Liver (tissue), 3 donors: ENCODE results near the gene NPL.

Source experiments
- HNF4G ChIP-seq: IDR thresholded peaks from 2 replicates; pipeline ENCODE4 v1.6.1; 2016; ENCODE audit warnings: antibody characterized with exemption
- YY1 ChIP-seq: IDR thresholded peaks from 2 replicates; pipeline ENCODE4 v1.6.1; 2016; ENCODE audit warnings: antibody characterized with exemption, mild to moderate bottlenecking
- TF ChIP-seq, protein P1 (sequence below): fragments of 150-350 bp; IDR thresholded peaks from 2 replicates; pipeline ENCODE4 v1.5.1; 2017; ENCODE audit warnings: improper control_type of control experiment, low read depth, low read length; ENCODE audit not compliant: missing input control
- TF ChIP-seq, protein P2 (sequence below): IDR thresholded peaks from 2 replicates; pipeline ENCODE4 v1.6.1; 2016; ENCODE audit warnings: antibody characterized with exemption
- donor health status: healthy.
- donor health status: healthy.

DNA sequence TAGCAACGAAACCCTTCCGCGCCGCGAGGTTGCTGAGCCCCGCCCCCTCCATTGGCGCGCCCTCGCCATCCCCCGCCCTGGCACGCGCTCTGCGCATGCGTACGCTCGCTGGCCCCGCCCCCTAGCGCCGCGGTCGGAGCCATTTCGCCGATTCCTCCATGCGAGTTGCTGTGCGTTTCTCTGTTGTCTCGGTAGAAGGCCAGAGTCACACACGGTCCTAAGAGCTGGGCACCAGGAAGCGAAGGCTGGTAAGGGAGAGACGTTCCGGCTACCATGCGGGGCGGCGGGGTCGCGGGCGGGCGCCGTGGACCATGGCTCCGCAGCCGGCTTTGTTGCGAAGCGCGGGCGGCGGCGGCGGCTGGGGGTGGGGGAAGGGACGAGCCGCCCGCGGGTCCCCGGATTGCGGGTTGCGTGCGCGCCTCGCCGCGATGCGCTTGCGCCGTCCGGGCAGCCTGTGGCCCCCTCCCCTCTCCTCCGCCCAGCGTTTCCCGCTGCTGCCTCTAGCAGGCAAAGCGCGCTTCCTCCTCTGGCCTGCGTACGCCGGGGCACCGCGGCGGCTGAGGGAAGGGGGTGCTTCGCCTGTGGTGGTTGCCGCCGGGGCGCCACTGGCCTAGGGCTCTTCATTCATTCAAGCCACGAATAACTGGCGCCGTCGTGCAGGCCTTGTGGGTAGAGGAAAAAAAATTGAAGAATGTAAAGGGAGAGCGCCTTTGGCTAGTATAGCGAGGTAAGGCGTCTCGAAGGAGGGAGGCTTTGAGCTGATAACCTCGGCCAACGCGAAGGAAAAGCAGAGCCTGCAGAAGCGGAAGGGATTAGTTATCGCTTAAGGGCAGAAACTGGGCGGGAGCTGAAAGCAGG, 49.9 kb downstream of the NPL start, which contains the start of gene DHX9:
- TF ChIP-seq, protein P1, sequence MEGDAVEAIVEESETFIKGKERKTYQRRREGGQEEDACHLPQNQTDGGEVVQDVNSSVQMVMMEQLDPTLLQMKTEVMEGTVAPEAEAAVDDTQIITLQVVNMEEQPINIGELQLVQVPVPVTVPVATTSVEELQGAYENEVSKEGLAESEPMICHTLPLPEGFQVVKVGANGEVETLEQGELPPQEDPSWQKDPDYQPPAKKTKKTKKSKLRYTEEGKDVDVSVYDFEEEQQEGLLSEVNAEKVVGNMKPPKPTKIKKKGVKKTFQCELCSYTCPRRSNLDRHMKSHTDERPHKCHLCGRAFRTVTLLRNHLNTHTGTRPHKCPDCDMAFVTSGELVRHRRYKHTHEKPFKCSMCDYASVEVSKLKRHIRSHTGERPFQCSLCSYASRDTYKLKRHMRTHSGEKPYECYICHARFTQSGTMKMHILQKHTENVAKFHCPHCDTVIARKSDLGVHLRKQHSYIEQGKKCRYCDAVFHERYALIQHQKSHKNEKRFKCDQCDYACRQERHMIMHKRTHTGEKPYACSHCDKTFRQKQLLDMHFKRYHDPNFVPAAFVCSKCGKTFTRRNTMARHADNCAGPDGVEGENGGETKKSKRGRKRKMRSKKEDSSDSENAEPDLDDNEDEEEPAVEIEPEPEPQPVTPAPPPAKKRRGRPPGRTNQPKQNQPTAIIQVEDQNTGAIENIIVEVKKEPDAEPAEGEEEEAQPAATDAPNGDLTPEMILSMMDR: no peak
- peak; percentile 82 for TF ChIP-seq YY1
- TF ChIP-seq HNF4G: no peak
- TF ChIP-seq, protein P2, sequence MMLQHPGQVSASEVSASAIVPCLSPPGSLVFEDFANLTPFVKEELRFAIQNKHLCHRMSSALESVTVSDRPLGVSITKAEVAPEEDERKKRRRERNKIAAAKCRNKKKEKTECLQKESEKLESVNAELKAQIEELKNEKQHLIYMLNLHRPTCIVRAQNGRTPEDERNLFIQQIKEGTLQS: no peak
